ENCODE measurements around the gene PRKAG1. TPM values are rescaled to one million over a fixed set of nuclear protein-coding genes. Genes with fewer than 3 reads are reported as not detected.

The PRKAG1 gene
- total and polyA plus RNA-seq, 8 donors: 18.2 to 33.4 (median 26.3) TPM

DNA sequence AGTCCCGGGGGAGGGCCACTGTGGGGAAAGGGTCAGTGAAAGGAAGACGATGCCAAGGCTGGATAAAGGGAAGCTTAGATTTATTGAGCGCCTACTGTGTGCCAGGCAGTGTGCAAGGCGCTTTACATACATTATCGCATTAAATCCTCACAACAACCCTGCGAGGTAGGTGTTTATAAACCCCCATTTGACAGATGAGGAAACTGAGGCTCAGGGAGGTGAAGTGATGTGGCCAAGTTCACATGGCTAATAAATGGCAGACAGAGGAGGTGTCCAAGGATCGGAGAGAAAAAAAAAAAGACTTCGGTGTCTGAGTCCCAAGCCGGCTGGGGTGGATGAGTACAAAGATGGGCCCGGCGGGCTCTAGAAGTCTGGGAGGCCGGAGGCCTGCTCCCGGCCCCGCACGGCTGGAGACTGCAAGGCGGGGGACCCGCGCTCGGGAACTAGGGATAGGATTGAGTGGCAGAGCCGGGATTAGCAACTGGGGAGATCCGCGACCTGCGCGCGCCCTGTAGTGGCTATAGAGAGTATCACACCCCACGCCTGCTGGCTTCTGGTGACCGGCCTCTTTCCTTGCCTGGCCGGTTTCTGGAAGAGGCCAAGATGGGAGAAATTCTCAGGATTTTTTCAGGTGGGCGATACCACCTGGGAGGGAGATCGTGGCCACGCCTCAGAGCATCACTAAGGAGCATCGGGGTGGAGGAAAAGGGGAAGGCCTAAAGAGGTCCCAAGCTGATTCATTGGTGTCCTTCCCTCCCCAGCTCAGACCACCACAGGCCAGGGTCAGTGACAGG lies 23.3 kb downstream of the PRKAG1 start:
- no peaks in the 10 kb centered on the region for H3K27me3 ChIP-seq
- TF ChIP-seq, protein P1, sequence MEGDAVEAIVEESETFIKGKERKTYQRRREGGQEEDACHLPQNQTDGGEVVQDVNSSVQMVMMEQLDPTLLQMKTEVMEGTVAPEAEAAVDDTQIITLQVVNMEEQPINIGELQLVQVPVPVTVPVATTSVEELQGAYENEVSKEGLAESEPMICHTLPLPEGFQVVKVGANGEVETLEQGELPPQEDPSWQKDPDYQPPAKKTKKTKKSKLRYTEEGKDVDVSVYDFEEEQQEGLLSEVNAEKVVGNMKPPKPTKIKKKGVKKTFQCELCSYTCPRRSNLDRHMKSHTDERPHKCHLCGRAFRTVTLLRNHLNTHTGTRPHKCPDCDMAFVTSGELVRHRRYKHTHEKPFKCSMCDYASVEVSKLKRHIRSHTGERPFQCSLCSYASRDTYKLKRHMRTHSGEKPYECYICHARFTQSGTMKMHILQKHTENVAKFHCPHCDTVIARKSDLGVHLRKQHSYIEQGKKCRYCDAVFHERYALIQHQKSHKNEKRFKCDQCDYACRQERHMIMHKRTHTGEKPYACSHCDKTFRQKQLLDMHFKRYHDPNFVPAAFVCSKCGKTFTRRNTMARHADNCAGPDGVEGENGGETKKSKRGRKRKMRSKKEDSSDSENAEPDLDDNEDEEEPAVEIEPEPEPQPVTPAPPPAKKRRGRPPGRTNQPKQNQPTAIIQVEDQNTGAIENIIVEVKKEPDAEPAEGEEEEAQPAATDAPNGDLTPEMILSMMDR (IDR thresholded peaks at IDR 0.05): peak; percentile 74 to 93 (median 84)
- peaks cover 8 to 12% (median 9%) of the 10 kb centered on the region in 3 donors for H3K4me1 ChIP-seq

DNA sequence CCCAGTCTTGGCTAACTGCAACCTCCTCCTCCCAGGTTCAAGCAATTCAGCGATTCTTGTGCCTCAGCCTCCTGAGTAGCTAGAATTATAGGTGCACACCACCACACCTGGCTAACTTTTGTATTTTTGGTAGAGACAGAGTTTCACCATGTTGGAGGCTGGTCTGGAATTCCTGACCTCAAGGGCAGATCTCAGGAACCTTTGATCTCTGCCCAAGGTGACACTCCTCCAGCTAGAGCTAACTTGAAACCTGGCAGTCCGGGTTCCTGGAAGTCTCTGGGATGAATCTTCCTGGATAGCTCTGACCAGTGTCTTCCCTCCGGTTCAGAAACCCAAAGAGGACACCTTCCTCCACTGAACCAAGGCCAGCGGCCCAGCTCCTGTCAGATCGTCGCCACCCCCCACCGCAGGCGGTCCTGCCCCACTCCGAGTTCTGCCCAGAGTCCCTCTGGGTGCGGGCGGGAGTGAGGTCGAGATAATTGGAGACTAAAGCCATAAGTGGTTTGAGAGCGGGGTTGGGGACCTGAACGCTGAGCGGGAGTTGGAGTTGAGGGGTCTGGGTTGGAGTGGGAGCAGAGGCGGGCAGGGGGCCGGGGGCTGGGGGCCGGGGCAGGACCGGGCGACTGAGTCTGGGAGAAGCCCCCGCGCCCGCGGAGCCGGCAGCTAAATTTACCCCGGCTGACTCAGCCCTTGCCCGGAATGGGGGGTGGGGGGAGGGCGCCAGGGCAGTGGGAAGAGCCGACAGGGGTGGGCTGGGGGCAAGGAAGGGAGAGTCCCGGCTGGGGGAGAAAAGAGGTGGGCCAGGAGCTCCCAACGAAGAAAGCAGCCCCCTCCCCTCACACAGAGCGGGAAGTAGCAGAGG lies 24.1 kb downstream of the PRKAG1 start:
- no peaks in the 10 kb centered on the region for H3K27me3 ChIP-seq
- DNase-seq (no peak), FAIRE-seq (no peak), ATAC-seq (no peak)
- intact Hi-C loops (cut with DNase I): no loop called here
- H3K4me1 ChIP-seq: peaks cover 3 to 8% (median 6%) of the 10 kb centered on the region in 3 donors
- no peak overlapping the region for H3K27ac ChIP-seq
- 27 to 31% methylated on average over 32 of the region's 32 CpGs for WGBS, 2 donors
- TF ChIP-seq, protein P1 (IDR thresholded peaks at IDR 0.05): no peak
- no peak overlapping the region for H3K4me3 ChIP-seq
- no peaks in the 10 kb centered on the region for H3K9me3 ChIP-seq
- H3K36me3 ChIP-seq: no peaks in the 10 kb centered on the region

More for the DNA sequence above, 23.3 kb downstream of the PRKAG1 start:
- DNase-seq: peak; percentile 74 to 92 (median 84)
- ATAC-seq: peak; percentile 80 to 90 (median 88)
- FAIRE-seq: no peak
- intact Hi-C loops (cut with DNase I): no loop called here
- no peak overlapping the region for H3K27ac ChIP-seq
- peak overlapping the region in 2 of 4 donors; percentile 5 to 34 for H3K4me3 ChIP-seq
- 5 to 6% methylated on average over 32 of the region's 32 CpGs for WGBS, 2 donors
- H3K36me3 ChIP-seq: no peaks in the 10 kb centered on the region
- H3K9me3 ChIP-seq: no peaks in the 10 kb centered on the region

DNA sequence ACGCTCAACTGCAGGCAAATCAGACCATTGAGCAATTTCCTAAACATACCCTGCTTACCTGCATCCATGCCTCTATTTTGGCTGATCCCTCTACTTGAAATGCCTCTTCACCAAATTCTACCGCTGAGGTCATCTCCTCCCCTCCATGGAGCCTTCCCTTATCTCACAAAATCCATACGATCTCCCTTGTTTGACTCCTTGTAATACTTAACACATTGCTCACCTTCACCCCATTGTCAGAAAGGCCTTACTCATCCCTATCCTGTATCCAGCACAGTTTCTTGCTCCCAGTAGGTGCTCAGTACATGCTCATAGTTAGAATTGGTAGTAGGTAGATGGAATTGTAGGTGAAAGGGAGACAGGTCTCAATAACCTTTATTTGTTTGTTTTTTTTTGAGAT lies 24.8 kb downstream of the PRKAG1 start:
- TF ChIP-seq, protein P1 (IDR thresholded peaks at IDR 0.05): no peak
- Histone ChIP-seq H3K9me3 (no peaks in the 10 kb centered on the region), H3K36me3 (no peaks in the 10 kb centered on the region), H3K27me3 (no peaks in the 10 kb centered on the region), H3K27ac (no peak overlapping the region), H3K4me3 (no peak overlapping the region), H3K4me1 (peaks cover 0 to 6% (median 4%) of the 10 kb centered on the region in 3 donors)
- no peak for FAIRE-seq
- intact Hi-C loops (cut with DNase I): no loop called here
- no peak for DNase-seq
- ATAC-seq: no peak
- WGBS, 2 donors: 76 to 77% methylated on average over 3 of the region's 3 CpGs

DNA sequence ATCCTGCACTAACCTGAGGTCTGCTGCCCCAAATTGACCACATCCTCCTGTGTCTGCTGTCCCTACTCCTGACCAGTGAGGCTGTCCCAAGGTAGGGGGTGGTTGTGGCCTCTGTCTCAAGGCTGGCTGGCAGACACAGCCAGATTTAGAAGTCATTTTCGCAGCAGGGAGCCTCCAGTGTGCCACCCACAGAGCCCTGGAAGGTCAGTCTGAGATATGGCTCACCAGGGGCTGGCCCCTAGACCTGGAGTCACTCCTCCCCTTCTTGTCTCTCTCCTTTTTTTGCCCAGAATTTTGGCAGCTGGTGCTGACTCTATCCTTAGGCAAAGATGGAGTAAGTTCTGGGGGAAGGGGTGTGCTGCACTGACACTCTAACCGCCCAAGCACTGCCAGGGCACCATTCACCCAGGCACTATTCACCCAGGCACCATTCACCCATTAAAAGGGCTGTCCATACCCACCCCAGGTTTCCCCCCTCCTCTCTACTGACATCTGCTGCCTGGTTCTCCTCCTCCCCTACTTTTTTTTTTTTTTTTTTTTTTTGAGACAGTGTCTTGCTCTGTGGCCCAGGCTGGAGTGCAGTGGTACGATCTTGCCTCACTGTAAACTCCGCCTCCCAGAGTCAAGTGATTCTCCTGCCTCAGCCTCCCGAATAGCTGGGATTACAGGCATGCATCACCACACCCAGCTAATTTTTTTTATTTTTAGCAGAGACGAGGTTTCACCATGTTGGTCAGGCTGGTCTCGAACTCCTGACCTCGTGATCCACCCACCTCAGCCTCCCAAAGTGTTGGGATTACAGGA lies 27.1 kb downstream of the PRKAG1 start:
- H3K4me1 ChIP-seq: no peaks in the 10 kb centered on the region
- no peak overlapping the region for H3K4me3 ChIP-seq
- TF ChIP-seq, protein P1 (IDR thresholded peaks at IDR 0.05): no peak
- intact Hi-C loops (cut with DNase I): no loop called here
- H3K36me3 ChIP-seq: no peaks in the 10 kb centered on the region
- ATAC-seq (no peak), DNase-seq (no peak), FAIRE-seq (no peak)
- WGBS, 2 donors: 55 to 64% methylated on average over 8 of the region's 8 CpGs
- H3K27me3 ChIP-seq: no peaks in the 10 kb centered on the region
- H3K9me3 ChIP-seq: no peaks in the 10 kb centered on the region
- no peak overlapping the region for H3K27ac ChIP-seq

Measured in pancreas (tissue), 10 donors.